HT-29 (cell line): ENCODE data around the gene AFAP1. TPM values are rescaled to one million over a fixed set of nuclear protein-coding genes. Genes with fewer than 3 reads are reported as not detected.

Experiments
- DNase-seq: peaks from one replicate; pipeline ENCODE4 v3.0.0-alpha.2; 2015; ENCODE audit warnings: low spot score
- total RNA-seq: library from RNA; depleted of rRNA; stranded (reverse); fragments of >200 nt; shearing (Covaris generic); gene quantifications from 2 replicates; pipeline ENCODE4 v1.2.3, GENCODE V29; 2014; rRNA removed

AFAP1 gene
- total RNA-seq, 1 experiment from 2014 or later = 2.9 TPM

DNA sequence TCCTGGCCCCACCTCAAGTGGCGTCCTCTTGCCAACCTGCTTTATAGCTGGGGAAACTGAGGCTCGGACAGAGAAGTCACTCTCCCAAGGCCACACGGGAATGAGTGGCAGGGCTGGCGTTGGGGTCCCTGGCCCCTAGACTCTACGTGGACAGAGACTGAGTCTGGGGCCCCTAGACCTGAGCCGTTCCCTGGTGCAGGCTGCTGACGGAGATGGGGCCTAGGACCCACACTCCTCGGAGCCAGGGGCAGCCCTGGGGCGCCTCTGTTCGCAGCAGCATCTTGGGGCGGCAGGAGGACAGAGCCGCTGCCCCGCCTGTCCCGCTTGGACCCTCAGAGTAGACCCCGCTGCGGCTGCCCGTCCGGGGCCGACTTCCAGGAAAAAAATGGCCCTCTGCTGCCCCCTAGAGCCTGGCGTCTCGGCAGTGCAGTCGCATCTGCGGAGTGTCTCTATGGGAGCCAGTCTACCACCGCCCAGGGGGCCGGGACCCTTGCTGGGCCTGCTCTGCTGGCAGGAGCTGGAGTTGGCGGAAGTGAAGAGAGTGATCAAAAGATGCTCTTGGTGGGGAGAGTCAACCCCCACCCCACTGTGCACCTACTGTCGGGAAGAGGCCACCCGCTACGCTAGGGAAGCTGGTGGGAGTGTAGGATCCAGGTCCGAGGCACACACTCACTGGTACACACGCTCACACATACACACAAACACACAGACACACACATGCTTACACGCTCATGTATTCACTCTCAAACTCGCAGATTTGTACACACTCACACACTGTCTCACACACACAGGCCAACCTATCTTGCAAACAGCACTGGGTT lies 220.1 kb downstream of the AFAP1 start:
- DNase-seq = peak; percentile 18

GRCh38 chr4:7717946-7718490 lies 221.6 kb downstream of the AFAP1 start:
- no peak for DNase-seq

DNA sequence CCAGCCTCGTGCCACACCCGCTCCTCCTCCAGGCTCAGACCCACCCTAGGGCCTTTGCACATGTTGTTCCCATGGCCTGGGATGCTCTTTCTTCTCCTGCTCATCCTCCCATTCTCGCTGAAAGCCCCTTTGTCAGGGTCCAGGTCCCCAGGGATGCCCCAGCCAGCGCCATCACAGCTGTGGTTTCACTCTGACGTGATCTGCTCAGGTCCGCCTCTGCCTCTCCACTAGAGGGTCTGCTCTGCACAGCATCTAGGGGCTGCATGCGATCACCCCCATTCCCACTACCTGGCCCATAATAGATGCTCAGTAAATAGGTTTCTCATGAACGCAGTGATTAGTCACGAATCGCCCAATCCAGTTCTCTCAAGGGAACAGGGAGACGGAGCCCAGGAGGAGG lies 222.5 kb downstream of the AFAP1 start:
- no peak for DNase-seq

DNA sequence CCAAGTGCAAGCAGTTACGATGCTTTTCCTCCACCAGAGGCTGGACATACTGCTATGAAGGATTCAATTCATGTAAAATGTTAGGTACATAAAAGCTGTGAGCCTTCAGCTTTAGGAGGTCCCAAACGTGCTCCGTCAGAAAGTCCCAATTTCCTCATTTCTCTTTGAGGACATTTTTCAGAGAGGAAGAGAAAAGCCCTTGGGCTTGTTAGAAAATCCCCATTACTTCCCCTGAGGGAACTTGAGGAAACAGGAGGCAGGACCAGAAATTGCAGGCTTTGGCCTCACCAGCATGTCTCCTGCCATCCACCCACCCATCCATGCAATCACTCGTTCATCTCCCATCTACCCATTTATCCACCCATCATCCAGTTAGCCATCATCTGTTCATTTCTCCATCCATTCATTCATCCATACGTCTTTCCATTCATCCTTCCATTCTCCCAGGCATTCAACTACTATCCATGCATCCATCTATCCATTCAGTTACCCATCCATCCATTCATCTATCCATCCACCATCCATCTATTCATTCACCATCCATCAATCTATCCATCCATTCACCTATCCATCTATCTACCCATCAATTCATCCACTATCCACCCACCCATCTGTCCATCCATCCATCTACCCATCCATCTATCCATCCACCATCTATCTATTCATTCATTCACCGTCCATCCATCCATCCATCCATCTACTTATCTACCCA lies 223.5 kb downstream of the AFAP1 start:
- DNase-seq = no peak

- no peak for DNase-seq
Observed at GRCh38 chr4:7715271-7716009, 224.2 kb downstream of the AFAP1 start.

DNA sequence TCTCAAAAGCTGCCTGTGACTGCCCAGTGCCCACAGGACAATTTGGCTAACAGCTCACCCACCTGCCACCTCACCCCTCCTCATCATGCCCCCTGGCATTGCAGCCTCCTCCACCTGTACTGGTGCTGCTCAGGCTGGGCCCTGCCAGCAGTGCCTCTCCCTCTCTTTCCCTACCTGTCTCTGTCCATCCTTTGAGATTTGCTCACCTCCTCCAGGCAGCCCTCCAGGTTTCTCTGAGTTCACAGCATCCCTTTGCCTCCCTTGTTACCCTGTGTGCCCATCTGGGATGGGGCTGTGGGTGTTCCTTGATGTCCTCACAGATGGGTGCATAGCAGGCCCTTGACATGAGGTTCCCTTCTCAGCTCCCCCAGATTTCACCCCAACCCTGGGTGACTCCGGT lies 224.9 kb downstream of the AFAP1 start:
- no peak for DNase-seq

DNA sequence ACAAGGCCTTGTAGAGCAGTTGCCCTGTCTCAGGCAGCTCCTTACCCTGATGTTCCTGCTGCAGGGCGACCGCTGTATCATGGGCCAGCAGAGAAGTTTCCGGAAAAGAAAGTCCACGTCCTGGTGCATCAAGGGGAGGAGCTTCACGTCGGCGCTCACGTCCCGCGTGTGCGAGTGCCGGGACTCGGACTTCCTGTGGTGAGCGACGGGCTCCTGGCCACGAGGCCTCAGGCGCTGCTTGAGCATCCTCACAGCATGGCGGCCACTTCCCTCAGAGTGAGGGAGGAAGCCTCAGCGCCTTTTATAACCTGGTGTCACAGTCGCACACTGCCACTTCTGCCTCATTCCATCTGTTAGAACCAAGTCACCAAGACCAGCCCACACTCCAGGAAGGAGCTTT lies 225.5 kb downstream of the AFAP1 start:
- no peak for DNase-seq

GRCh38 chr4:7713757-7714156 lies 225.9 kb downstream of the AFAP1 start:
- DNase-seq = no peak

DNA sequence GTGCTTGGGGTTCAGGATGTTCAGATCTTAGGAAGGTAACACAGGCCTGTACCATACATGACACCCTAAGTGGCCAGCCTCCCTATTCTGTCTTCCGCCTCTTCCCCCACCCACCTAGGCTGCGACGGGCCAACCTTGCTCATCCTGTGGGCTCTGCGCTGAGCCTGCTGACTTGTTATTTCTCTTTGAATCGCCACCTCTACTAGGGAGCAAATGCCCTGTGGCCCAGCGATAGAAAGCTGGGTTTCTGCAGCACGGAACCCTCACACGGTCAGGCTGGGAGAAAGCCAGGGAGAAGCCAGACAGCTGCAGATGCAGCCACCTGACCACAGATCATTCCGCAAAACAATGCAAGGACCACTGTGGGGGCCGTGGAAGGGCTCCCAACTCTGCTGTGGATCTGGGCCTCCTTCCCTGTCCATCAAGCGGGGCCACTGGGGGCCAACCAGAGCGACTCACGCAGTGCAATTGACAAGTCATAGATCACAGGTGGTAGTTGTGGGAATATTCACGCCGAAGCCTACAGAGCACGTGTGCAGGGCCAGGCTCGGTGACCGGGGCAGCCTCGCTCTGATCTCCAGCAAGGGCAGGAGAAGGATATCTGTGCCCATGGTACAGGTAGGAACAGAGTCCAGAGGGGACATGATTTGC lies 227.5 kb downstream of the AFAP1 start:
- DNase-seq = no peak

DNA sequence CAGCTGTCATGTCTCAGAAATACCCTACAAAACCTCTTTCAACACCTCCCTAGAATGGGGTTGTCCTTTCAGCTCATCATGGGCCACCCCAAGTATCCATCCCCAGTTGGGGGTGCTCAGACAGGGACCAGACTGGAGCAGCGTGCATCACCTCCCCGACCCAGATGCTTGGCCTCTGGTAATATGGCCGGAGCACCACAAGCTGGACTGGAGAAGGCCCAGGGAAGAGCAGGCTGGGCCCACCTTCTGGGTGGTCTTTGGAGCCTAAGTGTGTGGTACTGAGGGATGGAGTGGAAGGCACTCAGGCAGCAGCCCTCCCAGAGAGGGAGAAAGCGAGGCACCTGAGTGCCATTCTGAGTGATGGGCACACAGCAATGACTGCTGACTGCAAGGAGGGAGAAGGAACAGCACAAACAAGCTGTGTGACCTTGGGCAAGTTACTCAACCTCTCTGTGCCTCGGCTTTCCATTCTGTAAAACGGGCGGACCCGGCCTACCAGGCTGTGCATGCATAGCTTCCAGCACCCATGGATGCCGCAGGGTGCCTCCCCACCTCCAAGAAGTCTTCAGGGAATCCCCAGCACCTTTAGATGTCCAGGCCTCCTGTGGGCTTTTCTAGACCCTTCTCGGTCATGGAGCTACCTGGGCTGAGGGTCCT lies 228.2 kb downstream of the AFAP1 start:
- DNase-seq = no peak

DNA sequence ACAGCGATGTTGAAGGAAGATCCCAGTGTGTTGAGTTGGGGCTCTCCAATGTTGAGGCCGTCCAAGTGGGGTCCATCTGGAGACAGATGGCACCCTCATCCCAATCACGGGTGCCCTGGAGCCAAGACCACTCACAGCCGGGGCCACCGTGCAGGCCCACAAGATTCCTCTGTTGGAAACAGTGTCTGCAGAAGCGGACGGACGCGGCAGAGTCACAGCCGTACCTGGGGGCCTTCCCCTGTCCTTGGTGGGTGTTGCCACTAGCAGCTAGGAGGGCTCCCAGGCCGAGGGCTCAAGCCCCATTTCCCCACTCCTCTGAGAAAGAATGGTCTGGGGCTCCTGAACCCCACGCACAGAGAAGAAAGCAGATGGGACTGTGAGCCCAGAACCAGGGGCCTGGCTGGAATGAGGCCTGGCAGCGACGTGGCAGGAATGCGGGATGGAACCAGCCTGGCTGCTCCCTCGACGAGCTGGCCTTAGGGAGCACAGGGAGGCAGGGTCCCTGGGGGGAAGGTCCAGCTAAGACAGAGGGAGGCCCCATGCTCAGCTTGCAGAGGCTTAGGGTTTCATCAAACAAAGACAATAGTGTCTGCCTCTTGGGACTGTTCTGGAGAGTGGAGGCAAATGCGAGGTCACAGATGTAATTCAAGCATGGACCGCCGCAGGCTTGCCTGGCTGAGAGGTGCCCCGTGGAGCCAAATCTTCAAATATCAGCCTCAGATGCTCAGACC lies 228.9 kb downstream of the AFAP1 start:
- no peak for DNase-seq

DNA sequence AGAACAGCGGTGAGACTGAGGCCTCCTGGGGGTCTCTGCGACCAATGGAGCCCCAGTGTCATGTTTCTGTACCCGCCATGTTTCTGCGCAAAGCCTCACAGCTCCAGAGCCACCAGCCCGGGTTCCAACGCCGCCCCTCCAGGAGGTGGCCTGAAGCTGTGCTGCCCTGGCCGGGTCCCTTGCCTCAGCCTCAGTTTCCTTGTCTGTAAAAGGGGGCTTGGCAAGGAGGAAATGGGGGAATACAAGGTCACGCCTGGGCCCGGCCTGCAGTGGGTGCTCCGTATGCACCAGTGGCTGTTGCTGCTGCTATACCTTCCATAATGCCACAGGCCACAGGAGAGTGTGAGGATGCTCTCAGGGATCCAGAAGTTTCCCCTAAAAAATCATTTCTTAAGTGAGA lies 229.5 kb downstream of the AFAP1 start:
- DNase-seq = no peak

DNA sequence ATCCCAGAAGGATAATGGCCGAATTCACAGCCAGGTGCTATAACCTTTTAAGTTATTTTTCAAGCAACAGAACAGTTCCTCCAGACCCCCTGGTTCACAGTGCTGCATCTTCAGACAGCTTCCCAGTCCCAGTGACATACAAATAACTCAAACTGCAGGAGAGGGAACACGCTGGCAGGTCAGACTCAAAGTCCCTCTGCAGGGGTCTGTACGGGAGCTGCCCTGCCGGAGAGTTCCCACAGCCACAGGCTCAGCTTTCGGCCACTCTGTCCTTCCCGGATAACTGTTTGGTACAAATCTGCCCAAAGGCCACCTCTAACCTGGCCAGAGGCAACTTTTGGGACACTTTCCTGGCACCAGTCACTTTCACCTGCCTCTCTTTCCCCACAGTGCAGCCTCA lies 230.2 kb downstream of the AFAP1 start:
- DNase-seq = no peak

- no peak for DNase-seq
Observed at GRCh38 chr4:7708981-7709380, 230.7 kb downstream of the AFAP1 start.

Other genes with a start within 250 kb of the AFAP1 start
- 0.13 TPM in 1 of 2 replicates, not detected in the other for gene ABLIM2, start 219.0 kb upstream of the AFAP1 start, total RNA-seq